Measurements from ENCODE around the gene NPAS3.

Gene NPAS3

DNA sequence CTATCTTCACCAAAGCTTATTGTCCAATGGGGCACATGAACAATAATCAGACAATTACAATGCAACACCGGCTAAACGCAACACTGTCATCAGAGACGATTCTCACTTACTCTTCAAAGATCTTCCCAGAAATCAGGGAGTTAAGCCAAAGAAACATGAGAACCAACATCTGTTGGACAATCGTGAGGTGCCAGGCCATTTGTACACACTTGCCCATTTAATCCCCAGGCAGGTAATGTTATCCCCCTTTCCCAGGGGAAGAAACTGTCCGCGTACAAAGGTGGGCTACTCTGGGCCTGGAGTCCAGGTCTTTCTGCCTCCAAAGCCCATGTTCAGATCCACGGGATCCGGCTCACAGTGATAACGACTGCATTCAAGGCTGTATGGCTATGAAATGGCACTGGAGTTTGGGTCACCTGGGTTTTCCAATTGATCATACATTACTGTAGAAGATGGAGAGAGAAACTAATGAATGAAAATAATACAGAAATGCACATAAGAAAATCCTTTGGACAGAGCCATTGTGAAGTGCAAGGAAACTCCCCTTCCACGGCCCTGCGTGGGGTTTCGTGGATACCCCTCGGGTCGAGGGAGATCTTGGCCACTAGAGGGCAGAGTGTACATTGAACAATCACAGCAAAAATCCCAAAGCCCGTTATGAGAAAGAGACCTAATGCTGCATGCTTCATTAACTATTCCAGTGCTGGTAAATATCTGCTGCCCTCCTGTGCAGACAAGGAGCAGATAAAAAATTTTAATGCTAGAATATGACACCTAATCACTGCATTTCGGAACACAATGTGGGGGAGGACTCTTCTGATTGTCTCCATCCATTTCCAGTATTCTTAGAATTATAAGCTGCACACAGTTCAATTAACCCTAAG, 900.8 kb downstream of the NPAS3 start:
- POLR2A ChIA-PET: no interaction called here
- peak; percentile 63 for TF ChIP-seq CTCF (IDR thresholded peaks at IDR 0.05; ENCODE audit: control extremely low read depth, extremely low read depth, low read depth, missing control alignments)
- CTCF ChIA-PET: interaction anchor here (0.6 to 6.7 kb wide), 44 partner anchors 9 to 485 kb away, joined by 3 to 85 read pairs (median 5); no protein-coding TSS in a partner anchor
- peak; percentile 60 for DNase-seq (ENCODE audit: extremely low spot score)

DNA sequence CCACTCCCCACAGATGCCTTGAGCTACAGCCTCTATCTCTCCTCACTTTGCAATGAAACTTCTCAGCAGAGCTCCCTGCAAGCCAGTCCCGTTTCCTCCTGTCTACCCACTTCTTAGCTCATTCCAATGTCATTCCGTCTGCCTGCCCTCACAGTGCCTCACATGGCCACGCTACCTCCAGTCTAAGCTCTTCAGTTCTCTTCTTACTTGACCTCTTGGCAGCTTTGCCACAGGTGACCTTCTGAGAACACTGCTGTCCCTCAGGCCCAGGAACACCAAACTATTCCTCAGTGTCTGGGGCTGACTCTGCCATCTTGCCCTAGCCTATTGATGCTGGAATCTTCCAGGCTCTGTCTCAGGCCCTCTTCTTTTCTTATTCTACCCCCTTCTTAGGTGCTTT, 902.1 kb downstream of the NPAS3 start:
- no peak for TF ChIP-seq CTCF (IDR thresholded peaks at IDR 0.05; ENCODE audit: control extremely low read depth, extremely low read depth, low read depth, missing control alignments)
- CTCF ChIA-PET: interaction anchor here (0.8 to 6.7 kb wide), 33 partner anchors 9 to 484 kb away, joined by 3 to 85 read pairs (median 5); no protein-coding TSS in a partner anchor
- POLR2A ChIA-PET: no interaction called here
- DNase-seq (ENCODE audit: extremely low spot score): no peak

GRCh38 chr14:33842299-33842698, 903.6 kb downstream of the NPAS3 start:
- DNase-seq (ENCODE audit: extremely low spot score): no peak
- ChIA-PET CTCF (interaction anchor here (0.7 to 6.7 kb wide), 12 partner anchors 10 to 480 kb away, joined by 3 to 85 read pairs (median 4); no protein-coding TSS in a partner anchor), POLR2A (no interaction called here)
- TF ChIP-seq CTCF (IDR thresholded peaks at IDR 0.05; ENCODE audit: control extremely low read depth, extremely low read depth, low read depth, missing control alignments): no peak

DNA sequence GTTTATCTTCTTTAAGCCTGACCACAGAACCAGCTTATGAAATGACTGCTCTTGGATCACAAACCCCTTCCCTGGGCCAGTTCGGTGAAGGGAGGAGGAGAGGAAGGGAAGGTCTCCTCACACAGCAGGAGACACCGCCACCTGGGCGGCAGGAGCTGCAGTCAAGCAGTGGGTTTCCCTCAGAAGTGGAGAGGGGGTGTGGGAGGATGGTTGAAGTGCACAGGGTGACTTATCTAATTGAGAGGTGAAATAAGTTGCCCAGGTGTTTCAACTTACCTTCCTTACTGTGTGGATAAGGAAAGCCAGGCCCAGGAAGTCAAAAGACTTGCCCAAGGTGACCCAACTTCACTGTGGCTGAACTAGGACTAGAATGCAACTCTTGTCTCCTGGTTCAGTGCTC, 905.4 kb downstream of the NPAS3 start:
- POLR2A ChIA-PET: no interaction called here
- no peak for DNase-seq (ENCODE audit: extremely low spot score)
- CTCF ChIA-PET: interaction anchor here (1.6 to 6.7 kb wide), 5 partner anchors 9 to 385 kb away, joined by 3 to 85 read pairs (median 5); no protein-coding TSS in a partner anchor
- no peak for TF ChIP-seq CTCF (IDR thresholded peaks at IDR 0.05; ENCODE audit: control extremely low read depth, extremely low read depth, low read depth, missing control alignments)

DNA sequence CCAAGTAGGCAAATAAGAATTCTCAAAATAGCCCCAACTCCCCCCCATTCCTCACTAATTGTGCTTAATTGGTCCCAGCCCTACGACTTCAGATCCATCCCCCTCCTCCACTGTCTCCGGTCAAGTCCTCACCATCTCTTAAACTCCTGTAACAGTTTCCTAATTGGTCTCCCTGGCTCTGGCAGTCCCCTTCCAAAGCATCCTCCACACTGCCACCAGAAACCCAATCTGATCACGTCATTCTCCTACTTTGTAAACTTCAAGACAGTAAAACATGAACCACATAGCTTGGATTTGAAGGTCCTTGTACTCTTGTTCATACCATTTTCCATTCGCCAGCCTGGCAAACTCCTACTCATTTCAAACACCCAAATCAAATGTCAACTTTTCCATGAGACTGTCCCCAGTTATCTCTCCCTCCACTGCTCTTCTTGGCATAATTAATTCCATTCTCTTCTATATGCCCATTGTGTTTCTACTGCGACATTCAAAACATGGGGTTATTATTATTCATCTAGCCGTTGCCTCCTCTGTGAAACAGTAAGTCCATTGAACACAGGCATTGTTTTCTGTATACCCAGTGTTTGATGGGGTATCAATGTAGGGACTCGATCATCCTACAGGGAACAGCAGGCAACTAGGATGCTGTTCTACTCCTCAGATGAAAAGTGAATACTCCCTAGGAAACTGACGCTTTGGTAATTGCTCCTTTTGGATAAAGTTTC, 907.6 kb downstream of the NPAS3 start:
- no peak for TF ChIP-seq CTCF (IDR thresholded peaks at IDR 0.05; ENCODE audit: control extremely low read depth, extremely low read depth, low read depth, missing control alignments)
- DNase-seq (ENCODE audit: extremely low spot score): no peak
- ChIA-PET POLR2A (no interaction called here), CTCF (interaction anchor here (1.0 to 6.7 kb wide), 3 partner anchors 12 to 394 kb away, joined by 3 to 85 read pairs (median 3); no protein-coding TSS in a partner anchor)

GRCh38 chr14:33847066-33847465, 908.4 kb downstream of the NPAS3 start:
- POLR2A ChIA-PET: no interaction called here
- no peak for TF ChIP-seq CTCF (IDR thresholded peaks at IDR 0.05; ENCODE audit: control extremely low read depth, extremely low read depth, low read depth, missing control alignments)
- DNase-seq (ENCODE audit: extremely low spot score): no peak
- CTCF ChIA-PET: interaction anchor here (1.3 to 4.3 kb wide), 4 partner anchors 9 to 382 kb away, joined by 8 to 68 read pairs (median 23); no protein-coding TSS in a partner anchor
